ENCODE measurements around the gene DISC1. TPM values are rescaled to one million over a fixed set of nuclear protein-coding genes. Genes with fewer than 3 reads are reported as not detected.
"Not testable (repeated sequence)": the region's sequence is repeated elsewhere in the genome, so short reads cannot be mapped to it uniquely, and the experiment has no call there.

The DISC1 gene
- total RNA-seq, 2 donors from 2014 or later = 6.7 to 9.3 TPM

DNA sequence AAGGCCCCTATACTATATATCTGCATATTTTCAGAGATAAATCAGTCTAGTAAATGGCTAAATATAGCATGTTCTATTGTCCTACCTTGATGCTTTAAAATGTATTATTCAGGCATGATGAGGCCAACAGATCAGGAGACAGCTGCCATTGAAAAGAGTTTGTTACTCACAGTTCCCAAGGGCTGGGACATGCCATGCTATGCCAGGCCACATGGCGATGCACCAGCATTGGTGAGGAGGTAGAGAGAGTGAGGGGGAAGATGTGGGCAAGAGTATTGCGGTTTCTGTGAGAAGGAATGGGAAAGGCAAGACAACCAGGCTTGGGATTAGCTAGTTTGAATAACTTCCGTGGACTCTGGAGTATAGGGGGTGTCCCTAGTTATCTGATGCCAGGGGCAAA is 316.5 kb downstream of the DISC1 start:
- intact Hi-C loops (cut with DNase I) = no loop called here
- WGBS = 92% methylated on average over 3 of the region's 3 CpGs

GRCh38 chr1:231948102-231948501 is 321.5 kb downstream of the DISC1 start:
- intact Hi-C loops (cut with DNase I); H3K9me3 ChIP-seq; H3K27me3 ChIP-seq (replicated peaks; ENCODE audit: insufficient read depth); H3K4me1 ChIP-seq (replicated peaks); H3K4me3 ChIP-seq; H3K36me3 ChIP-seq; H3K27ac ChIP-seq; DNase-seq (ENCODE audit: low spot score): not testable (repeated sequence)
- 89% methylated on average over 5 of the region's 5 CpGs for WGBS

More for the DNA sequence above, 316.5 kb downstream of the DISC1 start:
- Histone ChIP-seq H3K9me3 (no peaks in the 10 kb centered on the region), H3K4me3 (no peak overlapping the region), H3K27me3 (replicated peaks; ENCODE audit: insufficient read depth) (no peaks in the 10 kb centered on the region), H3K36me3 (no peaks in the 10 kb centered on the region), H3K27ac (no peak overlapping the region), H3K4me1 (replicated peaks) (no peaks in the 10 kb centered on the region)
- DNase-seq (ENCODE audit: low spot score) = no peak
- no peak for TF ChIP-seq POLR2A (IDR thresholded peaks at IDR 0.05)
- TF ChIP-seq, protein P1, sequence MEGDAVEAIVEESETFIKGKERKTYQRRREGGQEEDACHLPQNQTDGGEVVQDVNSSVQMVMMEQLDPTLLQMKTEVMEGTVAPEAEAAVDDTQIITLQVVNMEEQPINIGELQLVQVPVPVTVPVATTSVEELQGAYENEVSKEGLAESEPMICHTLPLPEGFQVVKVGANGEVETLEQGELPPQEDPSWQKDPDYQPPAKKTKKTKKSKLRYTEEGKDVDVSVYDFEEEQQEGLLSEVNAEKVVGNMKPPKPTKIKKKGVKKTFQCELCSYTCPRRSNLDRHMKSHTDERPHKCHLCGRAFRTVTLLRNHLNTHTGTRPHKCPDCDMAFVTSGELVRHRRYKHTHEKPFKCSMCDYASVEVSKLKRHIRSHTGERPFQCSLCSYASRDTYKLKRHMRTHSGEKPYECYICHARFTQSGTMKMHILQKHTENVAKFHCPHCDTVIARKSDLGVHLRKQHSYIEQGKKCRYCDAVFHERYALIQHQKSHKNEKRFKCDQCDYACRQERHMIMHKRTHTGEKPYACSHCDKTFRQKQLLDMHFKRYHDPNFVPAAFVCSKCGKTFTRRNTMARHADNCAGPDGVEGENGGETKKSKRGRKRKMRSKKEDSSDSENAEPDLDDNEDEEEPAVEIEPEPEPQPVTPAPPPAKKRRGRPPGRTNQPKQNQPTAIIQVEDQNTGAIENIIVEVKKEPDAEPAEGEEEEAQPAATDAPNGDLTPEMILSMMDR (IDR thresholded peaks at IDR 0.05) = no peak
- no peak for TF ChIP-seq POLR2AphosphoS5 (IDR thresholded peaks at IDR 0.05)

- intact Hi-C loops (cut with DNase I) = no loop called here
- DNase-seq (ENCODE audit: low spot score) = no peak
- H3K27me3 ChIP-seq (replicated peaks; ENCODE audit: insufficient read depth) = no peaks in the 10 kb centered on the region
- no peak for TF ChIP-seq POLR2AphosphoS5 (IDR thresholded peaks at IDR 0.05)
- TF ChIP-seq POLR2A (IDR thresholded peaks at IDR 0.05) = no peak
- TF ChIP-seq, protein P1 (IDR thresholded peaks at IDR 0.05) = no peak
- WGBS = 81% methylated on average over 8 of the region's 8 CpGs
- no peaks in the 10 kb centered on the region for H3K36me3 ChIP-seq
- no peaks in the 10 kb centered on the region for H3K9me3 ChIP-seq
- H3K4me3 ChIP-seq = no peak overlapping the region
- H3K27ac ChIP-seq = no peak overlapping the region
- H3K4me1 ChIP-seq (replicated peaks) = no peaks in the 10 kb centered on the region
Measured at GRCh38 chr1:231949277-231950091, 322.9 kb downstream of the DISC1 start.

GRCh38 chr1:231950331-231951128 is 323.9 kb downstream of the DISC1 start:
- Histone ChIP-seq H3K4me3 (no peak overlapping the region), H3K27me3 (replicated peaks; ENCODE audit: insufficient read depth) (no peaks in the 10 kb centered on the region), H3K9me3 (no peaks in the 10 kb centered on the region), H3K36me3 (no peaks in the 10 kb centered on the region), H3K27ac (no peak overlapping the region), H3K4me1 (replicated peaks) (no peaks in the 10 kb centered on the region)
- DNase-seq (ENCODE audit: low spot score) = no peak
- intact Hi-C loops (cut with DNase I) = no loop called here
- TF ChIP-seq, protein P1 (IDR thresholded peaks at IDR 0.05) = no peak
- TF ChIP-seq POLR2AphosphoS5 (IDR thresholded peaks at IDR 0.05) (no peak), POLR2A (IDR thresholded peaks at IDR 0.05) (no peak)
- WGBS = 45% methylated on average over 6 of the region's 6 CpGs

- no peak overlapping the region for H3K4me3 ChIP-seq
- 82% methylated on average over 3 of the region's 3 CpGs for WGBS
- intact Hi-C loops (cut with DNase I) = no loop called here
- no peaks in the 10 kb centered on the region for H3K27me3 ChIP-seq (replicated peaks; ENCODE audit: insufficient read depth)
- no peaks in the 10 kb centered on the region for H3K36me3 ChIP-seq
- H3K27ac ChIP-seq = no peak overlapping the region
- H3K4me1 ChIP-seq (replicated peaks) = no peaks in the 10 kb centered on the region
- TF ChIP-seq POLR2A (IDR thresholded peaks at IDR 0.05) (no peak), POLR2AphosphoS5 (IDR thresholded peaks at IDR 0.05) (no peak)
- TF ChIP-seq, protein P1 (IDR thresholded peaks at IDR 0.05) = no peak
- no peaks in the 10 kb centered on the region for H3K9me3 ChIP-seq
- no peak for DNase-seq (ENCODE audit: low spot score)
Measured at GRCh38 chr1:231951374-231951773, 324.8 kb downstream of the DISC1 start.
